ENCODE results near the gene BECN2. TPM values are rescaled to one million over a fixed set of nuclear protein-coding genes. Genes with fewer than 3 reads are reported as not detected.
"Not testable (repeated sequence)": the region's sequence is repeated elsewhere in the genome, so short reads cannot be mapped to it uniquely, and the experiment has no call there.

The BECN2 gene
- total RNA-seq, 1 experiment from 2014 or later, result not detected

DNA sequence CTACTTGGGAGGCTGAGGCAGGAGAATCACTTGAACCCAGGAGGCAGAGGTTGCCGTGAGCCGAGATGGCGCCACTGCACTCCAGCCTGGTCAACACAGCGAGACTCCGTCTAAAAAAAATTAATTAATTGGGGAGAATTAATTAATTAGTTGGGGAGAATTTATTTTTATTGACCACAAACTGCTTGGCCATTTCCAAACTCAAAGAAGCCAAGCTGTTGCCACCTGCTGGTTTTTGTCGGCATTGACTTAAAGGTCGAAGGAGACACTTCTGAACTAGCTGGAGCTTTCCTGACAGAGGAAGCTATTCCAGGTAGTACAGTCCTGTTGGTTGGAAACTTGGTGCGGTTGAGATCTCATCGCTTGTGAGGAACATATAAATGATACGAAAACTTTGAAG lies 28.2 kb downstream of the BECN2 start:
- Histone ChIP-seq H3K9ac (ENCODE audit: extremely low read depth, insufficient read length, low read length) (no peak overlapping the region), H2AK5ac (ENCODE audit: insufficient read length, low read length) (no peak overlapping the region), H3K4me1 (ENCODE audit: insufficient read depth, low read length) (no peaks in the 10 kb centered on the region), H3T11ph (ENCODE audit: low read length) (no peak overlapping the region), H3K9me3 (ENCODE audit: control insufficient read depth, low read depth, low read length) (no peaks in the 10 kb centered on the region), H2BK5ac (ENCODE audit: insufficient read length, low read length) (no peak overlapping the region), H3K79me1 (ENCODE audit: insufficient read depth, low read depth, low read length, poor library complexity, severe bottlenecking) (no peaks in the 10 kb centered on the region), H3K4me2 (ENCODE audit: insufficient read depth, insufficient read length, low read length) (no peak overlapping the region), H2BK20ac (ENCODE audit: low read depth, low read length, poor library complexity, severe bottlenecking) (no peak overlapping the region), H4K8ac (replicated peaks; ENCODE audit: insufficient read length, low read depth, low read length) (no peak overlapping the region), H3K23ac (ENCODE audit: insufficient read length, low read depth, low read length) (no peak overlapping the region), H3K18ac (ENCODE audit: insufficient read length, low read depth, low read length) (no peak overlapping the region), H2BK120ac (ENCODE audit: low read depth, low read length, poor library complexity, severe bottlenecking) (no peak overlapping the region), H2BK15ac (ENCODE audit: low read depth, low read length) (no peak overlapping the region), H3K4ac (ENCODE audit: low read depth, low read length) (no peak overlapping the region), H4K20me1 (ENCODE audit: control insufficient read depth, insufficient read depth, insufficient read length) (no peaks in the 10 kb centered on the region), H4K5ac (ENCODE audit: insufficient read length, low read depth, low read length) (no peak overlapping the region), H3K56ac (ENCODE audit: insufficient read length, low read depth, low read length) (no peak overlapping the region), H2AFZ (ENCODE audit: low read length) (no peak overlapping the region), H3K79me2 (ENCODE audit: insufficient read depth, low read length) (no peaks in the 10 kb centered on the region), H3K14ac (ENCODE audit: insufficient read depth, low read length) (no peak overlapping the region), H3K23me2 (ENCODE audit: insufficient read length, low read depth, low read length, poor library complexity, severe bottlenecking) (no peaks in the 10 kb centered on the region), H3K27me3 (ENCODE audit: insufficient read depth, low read length) (no peaks in the 10 kb centered on the region), H4K91ac (ENCODE audit: insufficient read length, low read depth, low read length) (no peak overlapping the region), H3K27ac (ENCODE audit: insufficient read length, low read depth, low read length) (no peak overlapping the region), H2BK12ac (ENCODE audit: insufficient read length, low read depth, low read length) (no peak overlapping the region)
- Mint-ChIP-seq H3K27ac (no peak overlapping the region), H3K27me3 (ENCODE audit: low read depth) (peaks cover 1% of the 10 kb centered on the region; the same call in 1 of the 2 replicates), H3K4me3 (no peak overlapping the region), H3K36me3 (ENCODE audit: insufficient read depth in 1 of 3, low read depth in 3 of 3) (no peaks in the 10 kb centered on the region), H3K4me1 (peaks cover 0 to 7% of the 10 kb centered on the region in 2 experiments), H3K9me3 (no peaks in the 10 kb centered on the region; a peak in 1 of 5 replicates)
- peak; percentile 58 for DNase-seq
- TF ChIP-seq, protein P1, sequence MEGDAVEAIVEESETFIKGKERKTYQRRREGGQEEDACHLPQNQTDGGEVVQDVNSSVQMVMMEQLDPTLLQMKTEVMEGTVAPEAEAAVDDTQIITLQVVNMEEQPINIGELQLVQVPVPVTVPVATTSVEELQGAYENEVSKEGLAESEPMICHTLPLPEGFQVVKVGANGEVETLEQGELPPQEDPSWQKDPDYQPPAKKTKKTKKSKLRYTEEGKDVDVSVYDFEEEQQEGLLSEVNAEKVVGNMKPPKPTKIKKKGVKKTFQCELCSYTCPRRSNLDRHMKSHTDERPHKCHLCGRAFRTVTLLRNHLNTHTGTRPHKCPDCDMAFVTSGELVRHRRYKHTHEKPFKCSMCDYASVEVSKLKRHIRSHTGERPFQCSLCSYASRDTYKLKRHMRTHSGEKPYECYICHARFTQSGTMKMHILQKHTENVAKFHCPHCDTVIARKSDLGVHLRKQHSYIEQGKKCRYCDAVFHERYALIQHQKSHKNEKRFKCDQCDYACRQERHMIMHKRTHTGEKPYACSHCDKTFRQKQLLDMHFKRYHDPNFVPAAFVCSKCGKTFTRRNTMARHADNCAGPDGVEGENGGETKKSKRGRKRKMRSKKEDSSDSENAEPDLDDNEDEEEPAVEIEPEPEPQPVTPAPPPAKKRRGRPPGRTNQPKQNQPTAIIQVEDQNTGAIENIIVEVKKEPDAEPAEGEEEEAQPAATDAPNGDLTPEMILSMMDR (conservative IDR thresholded peaks at IDR 0.05), result peak; percentile 68
- WGBS (ENCODE audit: extremely low coverage, insufficient read length, low lambda C conversion rate), result no CpG with 5 or more reads among the region's 10 CpGs

DNA sequence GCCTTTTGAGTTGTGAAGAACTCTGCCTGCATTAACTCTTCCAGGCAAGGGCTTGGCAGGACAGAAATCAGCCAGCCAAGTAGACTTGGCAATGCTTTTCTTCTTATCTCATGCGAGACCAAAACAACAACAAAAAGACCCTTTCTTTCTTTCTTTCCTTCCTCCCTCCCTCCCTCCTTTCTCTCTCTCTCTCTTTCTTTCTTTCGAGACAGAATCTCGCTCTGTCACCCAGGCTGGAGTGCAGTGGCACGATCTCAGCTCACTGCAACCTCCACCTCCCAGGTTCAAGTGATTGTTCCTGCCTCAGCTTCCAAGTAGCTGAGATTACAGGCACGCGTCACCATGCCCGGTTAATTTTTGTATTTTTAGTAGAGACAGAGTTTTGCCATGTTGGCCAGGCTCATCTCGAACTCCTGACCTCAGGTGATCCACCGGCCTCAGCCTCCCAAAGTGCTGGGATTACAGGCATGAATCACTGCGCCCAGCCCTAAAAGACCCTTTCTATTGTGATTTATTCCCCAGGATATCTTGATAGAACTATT lies 30.9 kb downstream of the BECN2 start:
- H3K79me1 ChIP-seq (ENCODE audit: insufficient read depth, low read depth, low read length, poor library complexity, severe bottlenecking); H2BK20ac ChIP-seq (ENCODE audit: low read depth, low read length, poor library complexity, severe bottlenecking); H2BK12ac ChIP-seq (ENCODE audit: insufficient read length, low read depth, low read length); H2AK5ac ChIP-seq (ENCODE audit: insufficient read length, low read length); H3K4me3 Mint-ChIP-seq; H3K36me3 Mint-ChIP-seq (ENCODE audit: insufficient read depth in 1 of 3, low read depth in 3 of 3); H4K20me1 ChIP-seq (ENCODE audit: control insufficient read depth, insufficient read depth, insufficient read length); H3K4me1 ChIP-seq (ENCODE audit: insufficient read depth, low read length); H3K9me3 Mint-ChIP-seq; H2BK120ac ChIP-seq (ENCODE audit: low read depth, low read length, poor library complexity, severe bottlenecking); H3K9ac ChIP-seq (ENCODE audit: extremely low read depth, insufficient read length, low read length); H3K23ac ChIP-seq (ENCODE audit: insufficient read length, low read depth, low read length); H3K79me2 ChIP-seq (ENCODE audit: insufficient read depth, low read length); H3K14ac ChIP-seq (ENCODE audit: insufficient read depth, low read length); H3K27ac ChIP-seq (ENCODE audit: insufficient read length, low read depth, low read length); H2BK5ac ChIP-seq (ENCODE audit: insufficient read length, low read length); H3K4ac ChIP-seq (ENCODE audit: low read depth, low read length); H4K5ac ChIP-seq (ENCODE audit: insufficient read length, low read depth, low read length); H3K9me3 ChIP-seq (ENCODE audit: control insufficient read depth, low read depth, low read length); H3K56ac ChIP-seq (ENCODE audit: insufficient read length, low read depth, low read length); H3K23me2 ChIP-seq (ENCODE audit: insufficient read length, low read depth, low read length, poor library complexity, severe bottlenecking); H3T11ph ChIP-seq (ENCODE audit: low read length); H3K27me3 Mint-ChIP-seq (ENCODE audit: low read depth); H4K8ac ChIP-seq (replicated peaks; ENCODE audit: insufficient read length, low read depth, low read length); DNase-seq; H4K91ac ChIP-seq (ENCODE audit: insufficient read length, low read depth, low read length); H3K4me2 ChIP-seq (ENCODE audit: insufficient read depth, insufficient read length, low read length); H3K27me3 ChIP-seq (ENCODE audit: insufficient read depth, low read length); H3K18ac ChIP-seq (ENCODE audit: insufficient read length, low read depth, low read length); H2BK15ac ChIP-seq (ENCODE audit: low read depth, low read length); H3K4me1 Mint-ChIP-seq; H2AFZ ChIP-seq (ENCODE audit: low read length): not testable (repeated sequence)
- H3K27ac Mint-ChIP-seq, result peak overlapping the region in 2 of 3 experiments; percentile 44 to 75; a peak in 3 of 7 replicates
- no CpG with 5 or more reads among the region's 10 CpGs for WGBS (ENCODE audit: extremely low coverage, insufficient read length, low lambda C conversion rate)

Data from H9 (cell line).